ENCODE data around the gene SPDEF.

Gene SPDEF

DNA sequence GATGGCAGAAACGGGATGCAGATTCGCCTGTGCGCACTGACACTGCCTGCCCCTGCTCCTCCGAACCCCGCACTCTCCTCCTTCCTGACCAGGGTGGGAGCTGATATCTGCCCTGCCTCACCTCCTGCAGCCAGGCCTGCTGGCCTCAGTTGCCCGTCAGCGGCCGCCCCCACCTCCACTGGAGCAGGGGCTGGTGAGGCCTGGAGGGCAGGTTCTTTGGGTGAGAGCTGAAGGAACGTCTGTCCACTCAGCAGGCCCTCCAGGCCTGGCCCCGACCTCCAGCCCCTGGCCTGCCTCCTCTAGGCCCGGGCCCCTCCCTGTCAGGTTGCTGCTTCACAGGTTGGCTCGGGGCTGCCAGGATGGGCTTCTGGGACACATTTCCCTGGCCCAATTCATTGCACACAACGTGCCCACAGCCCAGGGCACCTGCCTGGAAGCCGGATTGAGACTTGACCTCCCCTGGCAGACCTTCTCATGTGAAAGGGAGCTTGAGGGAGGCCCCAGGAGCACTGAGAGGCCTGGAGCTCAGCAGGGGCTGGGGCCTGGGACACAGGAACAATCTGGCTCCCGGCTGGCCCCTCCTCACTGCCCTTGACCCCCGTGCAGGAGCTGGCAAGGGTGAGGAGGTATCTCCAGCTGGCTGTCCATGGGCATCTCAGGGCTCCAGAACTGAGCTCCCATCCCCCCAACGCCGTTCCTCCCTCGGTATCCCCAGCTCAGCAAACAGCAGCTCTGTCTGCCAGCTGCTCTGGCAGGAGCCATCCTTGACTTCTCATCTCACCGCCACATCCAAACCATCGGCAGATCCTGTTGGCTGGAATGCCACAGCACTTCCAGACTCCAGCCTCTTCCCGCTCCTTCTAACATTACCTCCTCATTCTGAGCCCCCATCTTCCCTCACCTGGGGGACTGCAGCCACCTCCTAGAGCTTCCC is 39.5 kb downstream of the SPDEF start:
- no peak for DNase-seq (ENCODE audit: extremely low read depth in 1 of 2, low read depth in 1 of 2)

- no peak for DNase-seq (ENCODE audit: extremely low read depth in 1 of 2, low read depth in 1 of 2)
Observed at GRCh38 chr6:34515473-34516387, 40.4 kb downstream of the SPDEF start.

DNA sequence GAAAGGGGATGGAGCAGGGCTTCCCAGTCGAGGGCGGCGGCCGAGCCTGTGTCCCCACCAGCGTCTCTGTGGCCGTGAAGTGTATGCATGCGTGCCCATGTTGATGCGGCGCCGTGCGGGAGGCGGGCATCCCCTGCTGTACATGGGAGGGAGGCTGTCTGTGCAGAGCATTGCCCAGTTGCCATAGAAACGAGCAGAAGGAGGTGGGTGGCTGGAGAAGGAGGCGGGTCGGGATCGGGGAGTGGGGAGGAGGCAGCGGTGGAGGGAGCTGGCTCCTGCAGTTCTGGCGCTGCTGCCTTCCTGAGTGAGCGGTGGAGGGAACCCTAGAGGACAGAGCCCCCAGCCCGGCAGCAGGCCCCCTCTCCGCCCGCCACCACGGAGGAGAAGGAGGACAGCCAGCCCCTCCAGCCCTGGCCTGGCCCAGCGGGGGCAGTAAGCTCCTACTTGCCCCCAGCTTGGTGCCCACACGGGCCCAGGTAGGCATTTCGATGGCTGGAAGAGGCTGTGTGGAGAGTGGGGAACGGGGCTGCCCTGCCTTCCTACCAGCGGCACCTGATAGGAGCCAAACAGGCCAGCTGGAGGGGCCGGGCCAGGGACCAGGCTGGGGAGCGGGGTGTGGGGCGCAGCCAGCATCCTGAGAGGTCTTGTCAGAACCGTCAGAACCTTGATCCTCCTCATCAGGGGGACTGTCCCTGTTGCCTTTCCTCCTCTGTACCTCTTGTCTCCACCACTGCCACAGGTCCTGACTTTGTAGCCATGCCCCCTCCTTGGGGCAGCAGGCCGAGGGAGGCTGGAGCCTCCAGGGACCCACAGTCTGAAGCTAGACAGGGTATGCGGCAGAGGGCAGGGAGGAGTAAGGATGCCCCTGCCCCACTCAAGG is 41.3 kb downstream of the SPDEF start:
- DNase-seq (ENCODE audit: extremely low read depth in 1 of 2, low read depth in 1 of 2): no peak

- no peak for DNase-seq (ENCODE audit: extremely low read depth in 1 of 2, low read depth in 1 of 2)
Observed at GRCh38 chr6:34514112-34514511, 42.0 kb downstream of the SPDEF start.

- no peak for DNase-seq (ENCODE audit: extremely low read depth in 1 of 2, low read depth in 1 of 2)
Observed at GRCh38 chr6:34513646-34514045, 42.5 kb downstream of the SPDEF start.

GRCh38 chr6:34512738-34513115 is 43.4 kb downstream of the SPDEF start:
- DNase-seq (ENCODE audit: extremely low read depth in 1 of 2, low read depth in 1 of 2): no peak

- no peak for DNase-seq (ENCODE audit: extremely low read depth in 1 of 2, low read depth in 1 of 2)
Observed at GRCh38 chr6:34511915-34512737, 44.0 kb downstream of the SPDEF start.

GRCh38 chr6:34511214-34511914 is 44.8 kb downstream of the SPDEF start:
- DNase-seq (ENCODE audit: extremely low read depth in 1 of 2, low read depth in 1 of 2): no peak

GRCh38 chr6:34510299-34510698 is 45.8 kb downstream of the SPDEF start:
- DNase-seq (ENCODE audit: extremely low read depth in 1 of 2, low read depth in 1 of 2): no peak

DNA sequence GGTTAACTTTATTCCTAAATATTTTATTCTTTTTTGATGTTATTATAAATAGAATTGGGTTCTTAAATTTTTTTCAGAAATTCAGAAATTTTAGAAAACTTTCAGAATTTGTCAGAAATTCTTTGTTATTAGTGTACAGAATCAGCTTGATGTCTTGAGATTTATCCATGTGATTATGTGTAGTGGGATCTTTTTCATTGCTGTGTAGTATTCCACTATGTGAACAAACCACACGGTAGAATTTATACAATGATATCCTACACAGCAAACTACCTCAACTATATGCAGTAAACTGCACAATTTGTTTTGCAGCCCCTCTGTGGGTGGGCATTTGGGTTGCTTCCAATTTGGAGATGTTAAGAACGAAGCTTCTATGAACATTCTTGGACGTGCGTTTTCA is 46.3 kb downstream of the SPDEF start:
- no peak for DNase-seq (ENCODE audit: extremely low read depth in 1 of 2, low read depth in 1 of 2)

GRCh38 chr6:34508425-34508824 is 47.7 kb downstream of the SPDEF start:
- DNase-seq (ENCODE audit: extremely low read depth in 1 of 2, low read depth in 1 of 2): no peak

- no peak for DNase-seq (ENCODE audit: extremely low read depth in 1 of 2, low read depth in 1 of 2)
Observed at GRCh38 chr6:34506718-34507117, 49.4 kb downstream of the SPDEF start.

- no peak for DNase-seq (ENCODE audit: extremely low read depth in 1 of 2, low read depth in 1 of 2)
Observed at GRCh38 chr6:34497411-34497810, 58.7 kb downstream of the SPDEF start.

DNA sequence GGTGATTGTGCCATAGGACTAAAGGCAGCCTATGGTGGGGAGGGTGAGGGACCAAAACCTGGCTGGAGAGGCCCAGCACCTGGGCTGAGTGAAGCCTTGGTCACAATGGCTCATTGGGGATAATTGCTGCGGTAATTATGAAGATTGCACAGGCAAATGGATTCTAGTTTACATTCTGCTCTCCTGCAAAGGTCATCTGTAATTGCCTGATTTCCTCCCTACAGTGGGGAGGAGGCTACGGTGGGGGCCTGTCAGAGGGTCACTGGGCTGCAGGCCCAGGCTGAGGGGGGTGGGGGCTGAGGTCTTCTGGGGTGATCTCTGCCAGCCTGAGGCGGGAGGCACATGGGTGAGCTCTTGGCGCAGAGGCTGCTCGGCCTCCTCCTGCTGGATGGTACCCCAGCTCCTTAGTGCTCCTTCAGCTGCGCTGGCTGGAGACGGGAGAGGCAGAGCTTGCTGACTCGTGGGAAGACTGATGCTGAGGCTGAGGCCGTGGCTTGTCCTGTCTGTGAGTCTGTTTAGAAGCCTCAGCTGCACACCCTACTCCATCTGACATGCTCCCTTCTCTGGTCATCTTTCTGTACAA is 59.9 kb downstream of the SPDEF start:
- no peak for DNase-seq (ENCODE audit: extremely low read depth in 1 of 2, low read depth in 1 of 2)

DNA sequence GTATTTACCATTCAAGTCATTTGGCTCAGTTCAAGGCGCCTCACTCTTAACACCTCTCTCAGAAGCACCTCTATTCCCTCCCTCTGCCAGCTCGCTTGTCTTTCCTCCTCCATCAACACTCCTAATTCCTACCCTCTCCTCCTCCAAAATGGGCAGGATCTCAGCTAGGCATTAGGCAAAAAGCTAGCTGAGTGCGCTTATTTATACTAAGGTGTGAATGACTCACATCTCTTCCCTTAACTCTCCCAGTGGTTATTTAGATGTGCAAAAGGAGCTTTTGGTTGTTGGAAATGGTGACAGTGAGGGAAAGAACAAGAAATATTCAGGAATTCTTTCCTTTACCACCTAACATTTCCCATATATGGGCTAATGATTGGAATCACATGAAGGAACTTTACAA is 61.2 kb downstream of the SPDEF start:
- DNase-seq (ENCODE audit: extremely low read depth in 1 of 2, low read depth in 1 of 2): no peak

- DNase-seq (ENCODE audit: extremely low read depth in 1 of 2, low read depth in 1 of 2): no peak
Observed at GRCh38 chr6:34493344-34493743, 62.8 kb downstream of the SPDEF start.

DNA sequence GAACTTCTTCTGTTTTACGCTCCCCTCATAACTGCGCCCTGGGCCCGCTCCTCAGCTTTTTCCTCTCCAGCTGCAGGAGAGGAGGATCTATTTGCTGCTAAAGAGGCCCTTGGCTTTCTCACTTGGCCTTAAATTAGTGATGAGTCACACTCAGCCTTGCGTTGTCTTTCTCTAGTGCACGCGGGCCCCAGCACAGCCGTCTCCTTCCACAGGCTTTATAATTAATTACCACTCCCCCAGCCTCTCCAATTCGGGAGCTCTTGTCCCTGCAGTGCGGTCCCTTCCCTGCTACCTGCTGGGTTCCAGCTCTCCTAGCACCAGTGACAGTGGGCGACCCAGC is 65.1 kb downstream of the SPDEF start:
- no peak for DNase-seq (ENCODE audit: extremely low read depth in 1 of 2, low read depth in 1 of 2)

DNA sequence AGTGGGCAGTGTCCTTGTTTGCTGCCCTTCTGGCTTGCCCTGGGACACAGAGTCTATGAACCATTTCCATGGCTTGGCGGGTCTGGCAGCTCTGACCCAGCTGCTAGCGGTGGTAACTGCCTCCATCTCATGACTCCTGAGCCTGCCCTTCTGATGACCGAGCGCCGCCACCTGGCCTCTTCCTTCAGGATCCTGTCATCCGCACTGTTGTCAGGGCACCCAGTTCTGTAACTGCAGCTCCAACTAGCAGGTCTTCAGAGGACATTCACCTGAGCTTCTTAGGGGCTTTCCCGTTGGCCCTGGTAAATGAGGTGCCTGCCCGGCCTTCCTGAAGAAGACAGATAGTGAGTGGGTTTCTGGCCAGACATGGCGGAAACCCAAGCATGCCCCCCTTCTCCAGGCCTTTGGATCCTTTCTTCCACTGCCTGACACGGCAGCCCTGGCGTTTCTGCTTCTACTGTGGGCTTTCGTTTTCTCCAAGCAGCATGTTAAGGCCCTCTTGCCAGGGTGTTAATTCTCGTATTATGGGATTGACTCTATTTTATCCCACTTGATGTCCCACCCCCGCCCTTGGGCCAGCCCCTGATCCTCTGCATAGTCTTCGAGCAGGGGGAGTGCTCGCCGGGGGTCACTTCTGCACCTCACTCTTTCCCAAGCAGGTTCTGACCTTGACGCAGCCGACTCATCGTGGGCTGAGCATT is 65.6 kb downstream of the SPDEF start:
- DNase-seq (ENCODE audit: extremely low read depth in 1 of 2, low read depth in 1 of 2): no peak

Measured in stimulated activated CD8-positive, alpha-beta memory T cell treated with anti-CD3 and anti-CD28 coated beads, Interleukin-7, amount 100 ng/mL, for 48 hours (primary cell).